Keratinocyte (primary cell): Measurements from ENCODE around the gene CD101. TPM values are rescaled to one million over a fixed set of nuclear protein-coding genes. Genes with fewer than 3 reads are reported as not detected.

Experiments
- DNase-seq: peaks from one replicate; pipeline ENCODE4 v3.0.0-alpha.2; 2011; ENCODE audit warnings: low read depth, missing footprints, low spot score
- FAIRE-seq: peaks from 2 replicates; lab custom pipeline; 2011; peaks lifted over from hg19 to GRCh38; lab: Jason Lieb, UNC
- H2AFZ ChIP-seq: 2 replicates; pipeline ENCODE4 v1.6.0; 2012; ENCODE audit warnings: low read length, control low read depth, inconsistent platforms; ENCODE audit not compliant: control insufficient read depth
- H3K27ac ChIP-seq: 2 replicates; pipeline ENCODE4 v1.5.1; 2011; ENCODE audit warnings: low read length; ENCODE audit not compliant: control insufficient read depth, insufficient read depth
- H3K27me3 ChIP-seq: 3 replicates; pipeline ENCODE4 v1.6.0; 2011; ENCODE audit warnings: low read length; ENCODE audit not compliant: control insufficient read depth, insufficient read depth; ENCODE audit errors: extremely low read depth
- H3K36me3 ChIP-seq, 2 experiments: 2 replicates in 1 of 2; 3 replicates in 1 of 2; pipeline ENCODE4 v1.5.1; 2011; ENCODE audit warnings: low read length in 2 of 2, mild to moderate bottlenecking in 1 of 2; ENCODE audit not compliant: control insufficient read depth in 2 of 2, insufficient read depth in 2 of 2; ENCODE audit errors: extremely low read depth in 1 of 2
- H3K4me1 ChIP-seq: 3 replicates; pipeline ENCODE4 v1.5.1; 2011; ENCODE audit warnings: low read length; ENCODE audit not compliant: control insufficient read depth, insufficient read depth; ENCODE audit errors: extremely low read depth
- H3K4me2 ChIP-seq: 3 replicates; pipeline ENCODE4 v1.6.0; 2011; ENCODE audit warnings: low read depth, low read length; ENCODE audit not compliant: control insufficient read depth, insufficient read depth; ENCODE audit errors: extremely low read depth
- H3K4me3 ChIP-seq, 3 experiments: fragments of 200-600 bp in 1 of 3; sonication (generic) in 1 of 3; 2 replicates in 2 of 3; 3 replicates in 1 of 3; pipeline ENCODE4 v1.5.1; 2011 to 2016; ENCODE audit warnings: low read length in 3 of 3, mild to moderate bottlenecking in 3 of 3, control low read depth in 2 of 3, inconsistent platforms in 1 of 3, low read depth in 1 of 3, mixed read lengths in 1 of 3, mixed run types in 1 of 3, moderate library complexity in 1 of 3; ENCODE audit not compliant: control insufficient read depth in 2 of 3, insufficient read depth in 2 of 3; ENCODE audit errors: extremely low read depth in 1 of 3
- H3K79me2 ChIP-seq: 2 replicates; pipeline ENCODE4 v1.6.0; 2012; ENCODE audit warnings: low read length; ENCODE audit not compliant: control insufficient read depth, insufficient read depth
- H3K9ac ChIP-seq: 3 replicates; pipeline ENCODE4 v1.6.0; 2011; ENCODE audit warnings: low read length; ENCODE audit not compliant: control insufficient read depth, insufficient read depth; ENCODE audit errors: extremely low read depth
- H3K9me1 ChIP-seq: 3 replicates; pipeline ENCODE4 v1.6.0; 2011; ENCODE audit warnings: low read length; ENCODE audit not compliant: control insufficient read depth, insufficient read depth; ENCODE audit errors: extremely low read depth
- H3K9me3 ChIP-seq: 2 replicates; pipeline ENCODE4 v1.5.1; 2012; ENCODE audit warnings: low read depth, low read length; ENCODE audit not compliant: control insufficient read depth
- H4K20me1 ChIP-seq: 3 replicates; pipeline ENCODE4 v1.6.0; 2011; ENCODE audit warnings: low read length; ENCODE audit not compliant: control insufficient read depth, insufficient read depth; ENCODE audit errors: extremely low read depth
- CTCF ChIP-seq, 3 experiments: IDR thresholded peaks in 1 of 3; conservative IDR thresholded peaks in 1 of 3; optimal IDR thresholded peaks in 1 of 3; 2 replicates in 2 of 3; 3 replicates in 1 of 3; pipeline versions ENCODE3 to v1.5.1; 2011; ENCODE audit warnings: low read length in 3 of 3, mild to moderate bottlenecking in 3 of 3, moderate library complexity in 2 of 3, control low read depth in 1 of 3, inconsistent platforms in 1 of 3; ENCODE audit not compliant: insufficient read depth in 2 of 3; ENCODE audit errors: extremely low read depth in 1 of 3
- EZH2 ChIP-seq: IDR thresholded peaks from one replicate; pipeline ENCODE4 v1.6.1; 2012; ENCODE audit warnings: inconsistent platforms, mild to moderate bottlenecking, low read length, moderate library complexity
- dilution Hi-C: fragments of 300-500 bp; cut with MboI; formaldehyde crosslinking; loops from one replicate; pipeline ENCODE4 v1.7.0; 2020; ENCODE audit warnings: low sequenced_read_pairs; ENCODE audit not compliant: extremely low pct_ligation_motif_present
- polyA plus RNA-seq, 5 experiments: library from polyadenylated mRNA; depleted of rRNA in 3 of 5; stranded (reverse) in 3 of 5; stranded (forward) in 1 of 5; unstranded in 1 of 5; fragments of >200 nt; gene quantifications; 1 replicate in 1 of 5; 2 replicates in 3 of 5; 3 replicates in 1 of 5; pipeline versions ENCODE4 v1.2.1 to v1.2.3, GENCODE V29; 2011 to 2012; ENCODE audit warnings: missing spikeins in 2 of 5, low read depth in 1 of 5, low replicate concordance in 1 of 5

CD101 gene
- polyA plus RNA-seq, 1 donor (not counting 4 experiments of a cell fraction or from before 2014, with no cell fraction given): 1.8 TPM

GRCh38 chr1:117026361-117026760 lies 24.8 kb downstream of the CD101 start:
- dilution Hi-C loops: no loop called here
- FAIRE-seq: no peak

GRCh38 chr1:117029685-117030084 lies 28.1 kb downstream of the CD101 start:
- no peak overlapping the region for H3K4me2 ChIP-seq
- H3K27me3 ChIP-seq: no peaks in the 10 kb centered on the region
- no peak overlapping the region for H3K9ac ChIP-seq
- H2AFZ ChIP-seq: no peak overlapping the region
- no peaks in the 10 kb centered on the region for H3K9me1 ChIP-seq
- H3K9me3 ChIP-seq: no peaks in the 10 kb centered on the region
- no peaks in the 10 kb centered on the region for H3K79me2 ChIP-seq
- DNase-seq (no peak), FAIRE-seq (no peak)
- H3K4me3 ChIP-seq: no peak overlapping the region
- H3K27ac ChIP-seq: no peak overlapping the region
- H3K4me1 ChIP-seq: no peaks in the 10 kb centered on the region
- H3K36me3 ChIP-seq: peaks cover 3 to 5% of the 10 kb centered on the region in 2 experiments
- TF ChIP-seq EZH2 (no peak), CTCF (optimal IDR thresholded peaks at IDR 0.05 in 1 of 3, IDR thresholded peaks at IDR 0.05 in 1 of 3, conservative IDR thresholded peaks at IDR 0.05 in 1 of 3; ENCODE audit: extremely low read depth in 1 of 3, insufficient read depth in 2 of 3, low read length in 3 of 3) (no peak)
- dilution Hi-C loops: no loop called here
- H4K20me1 ChIP-seq: no peaks in the 10 kb centered on the region

More at GRCh38 chr1:117026361-117026760, 24.8 kb downstream of the CD101 start:
- Histone ChIP-seq H2AFZ (no peak overlapping the region), H3K9me3 (no peaks in the 10 kb centered on the region), H3K36me3 (peaks cover 0 to 5% of the 10 kb centered on the region in 2 experiments), H3K4me1 (no peaks in the 10 kb centered on the region), H3K4me3 (no peak overlapping the region), H3K79me2 (no peaks in the 10 kb centered on the region), H3K27ac (no peak overlapping the region), H3K4me2 (no peak overlapping the region), H3K9ac (no peak overlapping the region), H3K9me1 (no peaks in the 10 kb centered on the region), H4K20me1 (no peaks in the 10 kb centered on the region), H3K27me3 (no peaks in the 10 kb centered on the region)
- TF ChIP-seq CTCF (optimal IDR thresholded peaks at IDR 0.05 in 1 of 3, IDR thresholded peaks at IDR 0.05 in 1 of 3, conservative IDR thresholded peaks at IDR 0.05 in 1 of 3; ENCODE audit: extremely low read depth in 1 of 3, insufficient read depth in 2 of 3, low read length in 3 of 3) (no peak), EZH2 (no peak)
- DNase-seq: no peak
